SK-N-MC (cell line): ENCODE data around the gene HMG20B.

Experiments used
- EZH2 ChIP-seq: fragments of 200-600 bp; sonication (generic); IDR thresholded peaks from one replicate; pipeline ENCODE4 v1.6.1; 2017; ENCODE audit warnings: antibody characterized with exemption
- FOXP2 ChIP-seq: optimal IDR thresholded peaks from 2 replicates; pipeline ENCODE3; 2011; ENCODE audit warnings: mild to moderate bottlenecking, moderate library complexity; ENCODE audit not compliant: insufficient read depth; ENCODE audit errors: extremely low read length, control extremely low read depth
- POLR2AphosphoS5 ChIP-seq: IDR thresholded peaks from 2 replicates; pipeline ENCODE4 v1.6.1; 2012; ENCODE audit warnings: mild to moderate bottlenecking, low read depth, low read length, borderline replicate concordance

GRCh38 chr19:3539756-3540118 is 33.0 kb upstream of the HMG20B start:
- TF ChIP-seq EZH2, result no peak
- no peak for TF ChIP-seq POLR2AphosphoS5
- no peak for TF ChIP-seq FOXP2
